Endothelial cell of umbilical vein (primary cell): ENCODE measurements around the gene CAMK2N1. TPM values are rescaled to one million over a fixed set of nuclear protein-coding genes. Genes with fewer than 3 reads are reported as not detected.

Experiments
- BruUV-seq: library from RNA; stranded (reverse); fragments of 400-500 nt; replicated peaks from 2 replicates; lab custom pipeline; 2021; lab: Mats Ljungman, UMichigan
- CTCF ChIA-PET: fragments of 300-600, 350-600 bp; sonication (Branson Sonifier 250); formaldehyde crosslinking; loops from one replicate; lab custom pipeline; 2021; ENCODE audit warnings: antibody characterized with exemption, inconsistent platforms; lab: Charles Lee
- POLR2A ChIA-PET: fragments of 300-600, 350-600 bp; sonication (Branson Sonifier 250); formaldehyde crosslinking; loops from one replicate; lab custom pipeline; 2021; ENCODE audit warnings: antibody characterized with exemption, inconsistent platforms; lab: Charles Lee
- DNase-seq: peaks from one replicate; pipeline ENCODE4 v3.0.0-alpha.2; 2011; ENCODE audit warnings: low read depth, low spot score
- FAIRE-seq: peaks from 2 replicates; lab custom pipeline; 2011; peaks lifted over from hg19 to GRCh38; lab: Jason Lieb, UNC
- H2AFZ ChIP-seq: 2 replicates; pipeline ENCODE4 v1.6.0; 2012; ENCODE audit warnings: low read depth, low read length, control low read depth, inconsistent platforms
- H3K27ac ChIP-seq: 2 replicates; pipeline ENCODE4 v1.5.1; 2011; ENCODE audit warnings: low read depth, mild to moderate bottlenecking, control low read depth, low read length, moderate library complexity; ENCODE audit not compliant: insufficient read depth
- H3K27me3 ChIP-seq, 2 experiments: 2 replicates each; pipeline versions ENCODE4 v1.6.0 to v1.6.1; 2011; ENCODE audit warnings: low read length in 2 of 2, mixed read lengths in 1 of 2; ENCODE audit not compliant: control insufficient read depth in 2 of 2, insufficient read depth in 2 of 2
- H3K36me3 ChIP-seq, 2 experiments: 2 replicates in 1 of 2; 3 replicates in 1 of 2; pipeline ENCODE4 v1.5.1; 2011; ENCODE audit warnings: low read length in 2 of 2, mild to moderate bottlenecking in 1 of 2, moderate library complexity in 1 of 2; ENCODE audit not compliant: control insufficient read depth in 2 of 2, insufficient read depth in 2 of 2; ENCODE audit errors: extremely low read depth in 1 of 2
- H3K4me1 ChIP-seq: 3 replicates; pipeline ENCODE4 v1.5.1; 2011; ENCODE audit warnings: mild to moderate bottlenecking, low read length; ENCODE audit not compliant: control insufficient read depth, insufficient read depth; ENCODE audit errors: extremely low read depth
- H3K4me2 ChIP-seq: 2 replicates; pipeline ENCODE4 v1.6.1; 2011; ENCODE audit warnings: low read length, control low read depth, mixed read lengths; ENCODE audit not compliant: insufficient read depth
- H3K4me3 ChIP-seq, 3 experiments: fragments of 200-600 bp in 1 of 3; sonication (generic), shearing (Covaris generic) in 1 of 3; replicated peaks in 1 of 3; 2 replicates each; pipeline ENCODE4 v1.5.1; 2011 to 2016; ENCODE audit warnings: control low read depth in 3 of 3, low read length in 3 of 3, mild to moderate bottlenecking in 2 of 3, inconsistent platforms in 1 of 3, low read depth in 1 of 3, moderate library complexity in 1 of 3; ENCODE audit not compliant: insufficient read depth in 1 of 3
- H3K79me2 ChIP-seq: 2 replicates; pipeline ENCODE4 v1.6.0; 2012; ENCODE audit warnings: low read length, inconsistent platforms; ENCODE audit not compliant: control insufficient read depth, insufficient read depth
- H3K9ac ChIP-seq: replicated peaks from 2 replicates; pipeline ENCODE3; 2011; ENCODE audit warnings: low read length, control low read depth; ENCODE audit not compliant: insufficient read depth; ENCODE audit errors: extremely low read depth
- H3K9me1 ChIP-seq: replicated peaks from 3 replicates; pipeline ENCODE4 v1.6.0; 2011; ENCODE audit warnings: mild to moderate bottlenecking, low read length; ENCODE audit not compliant: control insufficient read depth, insufficient read depth; ENCODE audit errors: extremely low read depth
- H3K9me3 ChIP-seq: replicated peaks from 2 replicates; pipeline ENCODE4 v1.5.1; 2012; ENCODE audit warnings: low read length, inconsistent platforms; ENCODE audit not compliant: control insufficient read depth, insufficient read depth
- H4K20me1 ChIP-seq: replicated peaks from 2 replicates; pipeline ENCODE3; 2011; ENCODE audit warnings: mild to moderate bottlenecking, low read length; ENCODE audit not compliant: control insufficient read depth, insufficient read depth; ENCODE audit errors: extremely low read depth
- EZH2 ChIP-seq: IDR thresholded peaks from 2 replicates; pipeline ENCODE4 v1.6.1; 2012; ENCODE audit warnings: borderline replicate concordance, low read depth, mild to moderate bottlenecking, moderate library complexity, low read length, inconsistent platforms; ENCODE audit not compliant: severe bottlenecking
- FOS ChIP-seq: IDR thresholded peaks from 2 replicates; pipeline ENCODE4 v1.6.1; 2011; ENCODE audit warnings: mild to moderate bottlenecking, low read length, moderate library complexity, borderline replicate concordance; ENCODE audit not compliant: insufficient read depth
- GATA2 ChIP-seq: IDR thresholded peaks from 2 replicates; pipeline ENCODE4 v1.7.0; 2011; ENCODE audit warnings: low read depth, mild to moderate bottlenecking, moderate library complexity, mixed read lengths, low read length; ENCODE audit not compliant: insufficient read length, insufficient read depth
- JUN ChIP-seq: IDR thresholded peaks from 2 replicates; pipeline ENCODE4 v1.6.1; 2011; ENCODE audit warnings: borderline replicate concordance, low read depth; ENCODE audit not compliant: insufficient read length, insufficient read depth
- MYC ChIP-seq: IDR thresholded peaks from one replicate; pipeline ENCODE4 v1.6.1; 2011; ENCODE audit warnings: mild to moderate bottlenecking, low read depth, low read length
- POLR2A ChIP-seq: IDR thresholded peaks from 2 replicates; pipeline ENCODE4 v1.6.1; 2012; ENCODE audit warnings: low read depth, mild to moderate bottlenecking, control low read depth, low read length
- POLR2AphosphoS5 ChIP-seq: IDR thresholded peaks from 2 replicates; pipeline ENCODE4 v1.6.1; 2012; ENCODE audit warnings: low read depth, mild to moderate bottlenecking, control low read depth, low read length, moderate library complexity; ENCODE audit not compliant: insufficient read depth
- dilution Hi-C: fragments of 300-500 bp; cut with MboI; formaldehyde crosslinking; loops from one replicate; pipeline ENCODE4 v1.15.0; 2019; ENCODE audit warnings: low sequenced_read_pairs; ENCODE audit not compliant: extremely low pct_ligation_motif_present
- intact Hi-C: fragments of 100-400 bp; cut with micrococcal nuclease; formaldehyde crosslinking; loops from one replicate; pipeline ENCODE4 v1.10.0; 2022
- polyA plus RNA-seq, 4 experiments: library from polyadenylated mRNA; depleted of rRNA in 3 of 4; stranded (reverse) in 3 of 4; unstranded in 1 of 4; fragments of >200 nt; gene quantifications; 2 replicates each; pipeline versions ENCODE4 v1.2.1 to v1.2.3, GENCODE V29; 2011 to 2012; ENCODE audit warnings: missing spikeins in 1 of 4
- total RNA-seq: library from RNA; stranded (reverse); gene quantifications from 2 replicates; pipeline ENCODE4 v1.2.3, GENCODE V29; 2021
- TF ChIP-seq, protein P1 (sequence below), 2 donors: IDR thresholded peaks; 1 replicate in 1 of 2; 2 replicates in 1 of 2; pipeline ENCODE4 v1.5.1; 2011; ENCODE audit warnings: low read length in 2 of 2, mild to moderate bottlenecking in 2 of 2, moderate library complexity in 2 of 2, control low read depth in 1 of 2, inconsistent platforms in 1 of 2, low read depth in 1 of 2; ENCODE audit not compliant: insufficient read depth in 1 of 2; ENCODE audit errors: extremely low read depth in 1 of 2
- TF ChIP-seq, protein P2 (sequence below): IDR thresholded peaks from 2 replicates; pipeline ENCODE4 v1.6.1; 2011; ENCODE audit not compliant: insufficient read depth, insufficient read length

The CAMK2N1 gene
- total and polyA plus RNA-seq, 2 donors (not counting 3 experiments of a cell fraction or from before 2014, with no cell fraction given) = 3.3 to 18.3 TPM

DNA sequence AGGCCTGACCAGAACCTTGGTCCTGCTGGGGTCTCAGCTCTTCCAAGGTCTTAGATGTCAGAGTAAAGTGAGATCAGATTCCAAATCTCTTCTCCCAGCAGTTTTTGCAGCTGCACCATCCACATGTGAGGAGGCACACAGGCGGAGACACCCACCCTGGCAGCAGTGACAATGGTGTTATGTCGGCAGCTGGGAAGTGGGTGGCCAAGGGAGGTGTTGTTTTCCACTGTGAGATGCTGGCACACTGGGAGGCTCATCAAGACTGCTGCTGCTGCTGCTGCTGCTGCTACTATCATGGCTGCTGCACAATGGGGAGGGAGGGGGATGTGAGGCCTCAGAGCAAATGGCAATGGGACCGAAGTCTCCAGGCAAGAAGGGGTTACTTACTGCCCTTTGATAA is 23.6 kb downstream of the CAMK2N1 start:
- no peaks in the 10 kb centered on the region for H3K9me3 ChIP-seq
- no peaks in the 10 kb centered on the region for H4K20me1 ChIP-seq
- H3K36me3 ChIP-seq = no peaks in the 10 kb centered on the region
- dilution Hi-C loops (no loop called here), intact Hi-C loops (no loop called here)
- no peaks in the 10 kb centered on the region for H3K9me1 ChIP-seq
- H3K4me1 ChIP-seq = no peaks in the 10 kb centered on the region
- no peak overlapping the region for H3K27ac ChIP-seq
- H3K9ac ChIP-seq = no peak overlapping the region
- H3K4me2 ChIP-seq = no peak overlapping the region
- BruUV-seq = no TSS peak
- DNase-seq (no peak), FAIRE-seq (no peak)
- no peaks in the 10 kb centered on the region for H3K27me3 ChIP-seq
- TF ChIP-seq EZH2 = no peak
- TF ChIP-seq, protein P1, sequence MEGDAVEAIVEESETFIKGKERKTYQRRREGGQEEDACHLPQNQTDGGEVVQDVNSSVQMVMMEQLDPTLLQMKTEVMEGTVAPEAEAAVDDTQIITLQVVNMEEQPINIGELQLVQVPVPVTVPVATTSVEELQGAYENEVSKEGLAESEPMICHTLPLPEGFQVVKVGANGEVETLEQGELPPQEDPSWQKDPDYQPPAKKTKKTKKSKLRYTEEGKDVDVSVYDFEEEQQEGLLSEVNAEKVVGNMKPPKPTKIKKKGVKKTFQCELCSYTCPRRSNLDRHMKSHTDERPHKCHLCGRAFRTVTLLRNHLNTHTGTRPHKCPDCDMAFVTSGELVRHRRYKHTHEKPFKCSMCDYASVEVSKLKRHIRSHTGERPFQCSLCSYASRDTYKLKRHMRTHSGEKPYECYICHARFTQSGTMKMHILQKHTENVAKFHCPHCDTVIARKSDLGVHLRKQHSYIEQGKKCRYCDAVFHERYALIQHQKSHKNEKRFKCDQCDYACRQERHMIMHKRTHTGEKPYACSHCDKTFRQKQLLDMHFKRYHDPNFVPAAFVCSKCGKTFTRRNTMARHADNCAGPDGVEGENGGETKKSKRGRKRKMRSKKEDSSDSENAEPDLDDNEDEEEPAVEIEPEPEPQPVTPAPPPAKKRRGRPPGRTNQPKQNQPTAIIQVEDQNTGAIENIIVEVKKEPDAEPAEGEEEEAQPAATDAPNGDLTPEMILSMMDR (IDR thresholded peaks at IDR 0.05; ENCODE audit: extremely low read depth in 1 of 2, insufficient read depth in 1 of 2, low read depth in 1 of 2, low read length in 2 of 2) = no peak
- TF ChIP-seq, protein P2, sequence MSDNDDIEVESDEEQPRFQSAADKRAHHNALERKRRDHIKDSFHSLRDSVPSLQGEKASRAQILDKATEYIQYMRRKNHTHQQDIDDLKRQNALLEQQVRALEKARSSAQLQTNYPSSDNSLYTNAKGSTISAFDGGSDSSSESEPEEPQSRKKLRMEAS = no peak
- no peak for TF ChIP-seq GATA2
- no peak for TF ChIP-seq JUN
- no peak for TF ChIP-seq POLR2AphosphoS5
- TF ChIP-seq MYC = no peak
- no peak for TF ChIP-seq FOS
- TF ChIP-seq POLR2A = no peak
- no peak overlapping the region for H3K4me3 ChIP-seq
- CTCF ChIA-PET = no interaction called here
- POLR2A ChIA-PET = no interaction called here
- no peak overlapping the region for H2AFZ ChIP-seq
- no peaks in the 10 kb centered on the region for H3K79me2 ChIP-seq
